Panc1 (cell line): ENCODE measurements around the gene PPM1B.

ENCODE experiments used
- CTCF ChIP-seq: fragments of 450-650 bp; IDR thresholded peaks from 2 replicates; pipeline ENCODE4 v1.5.1; 2017; ENCODE audit warnings: mild to moderate bottlenecking
- POLR2AphosphoS5 ChIP-seq: IDR thresholded peaks from 2 replicates; pipeline ENCODE4 v1.6.1; 2012; ENCODE audit warnings: mild to moderate bottlenecking, low read depth, low read length, moderate library complexity
- SIN3A ChIP-seq: IDR thresholded peaks from 2 replicates; pipeline ENCODE4 v1.6.1; 2012; ENCODE audit warnings: low read depth, mild to moderate bottlenecking, low read length, moderate library complexity, borderline replicate concordance; ENCODE audit not compliant: insufficient read depth

GRCh38 chr2:44139741-44140140, 28.9 kb upstream of the PPM1B start:
- TF ChIP-seq POLR2AphosphoS5 (no peak), CTCF (no peak), SIN3A (no peak)
